ENCODE results near the gene ZNF138. TPM values are rescaled to one million over a fixed set of nuclear protein-coding genes. Genes with fewer than 3 reads are reported as not detected.

ZNF138 gene
- total RNA-seq, 1 experiment from 2014 or later: 25.6 TPM

DNA sequence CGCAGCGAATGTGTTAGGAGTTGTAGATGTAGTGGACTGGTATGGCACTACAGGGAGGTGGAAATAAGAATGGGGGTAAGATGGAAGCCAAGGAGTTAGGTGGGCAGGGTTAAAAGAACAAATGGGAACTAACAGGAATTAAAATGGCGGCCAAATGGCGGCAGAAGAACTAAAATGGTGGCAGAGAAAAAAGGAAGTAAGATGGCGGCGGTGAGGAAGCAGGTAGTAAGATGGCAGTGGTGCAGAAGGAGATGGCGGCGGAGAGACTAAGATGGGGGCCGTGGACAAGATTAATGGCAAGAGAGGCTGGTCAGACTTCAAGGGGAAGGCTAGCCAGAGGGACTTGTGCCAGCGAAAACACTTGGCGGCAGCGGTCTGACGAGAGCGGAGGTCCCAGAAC lies 44.5 kb downstream of the ZNF138 start:
- H2BK120ac ChIP-seq (ENCODE audit: low read depth, low read length, poor library complexity, severe bottlenecking): no peak overlapping the region
- no peak overlapping the region for H3K56ac ChIP-seq (ENCODE audit: insufficient read length, low read depth, low read length)
- H2AFZ ChIP-seq (ENCODE audit: low read length): no peak overlapping the region
- no peaks in the 10 kb centered on the region for H3K27me3 ChIP-seq (ENCODE audit: insufficient read depth, low read length)
- no peak overlapping the region for H2AK5ac ChIP-seq (ENCODE audit: insufficient read length, low read length)
- no peaks in the 10 kb centered on the region for H3K79me1 ChIP-seq (ENCODE audit: insufficient read depth, low read depth, low read length, poor library complexity, severe bottlenecking)
- H3K27ac ChIP-seq (ENCODE audit: insufficient read length, low read depth, low read length): no peak overlapping the region
- no peak overlapping the region for H2BK15ac ChIP-seq (ENCODE audit: low read depth, low read length)
- no peak overlapping the region for H3K4ac ChIP-seq (ENCODE audit: low read depth, low read length)
- DNase-seq: no peak
- no peak overlapping the region for H3K27ac Mint-ChIP-seq
- H2BK12ac ChIP-seq (ENCODE audit: insufficient read length, low read depth, low read length): no peak overlapping the region
- no peak overlapping the region for H3K23ac ChIP-seq (ENCODE audit: insufficient read length, low read depth, low read length)
- H4K20me1 ChIP-seq (ENCODE audit: control insufficient read depth, insufficient read depth, insufficient read length): no peaks in the 10 kb centered on the region
- H4K5ac ChIP-seq (ENCODE audit: insufficient read length, low read depth, low read length): no peak overlapping the region
- no peak overlapping the region for H2BK20ac ChIP-seq (ENCODE audit: low read depth, low read length, poor library complexity, severe bottlenecking)
- H3K23me2 ChIP-seq (ENCODE audit: insufficient read length, low read depth, low read length, poor library complexity, severe bottlenecking): no peaks in the 10 kb centered on the region
- H3K4me1 ChIP-seq (ENCODE audit: insufficient read depth, low read length): no peaks in the 10 kb centered on the region
- H3K9me3 Mint-ChIP-seq: peaks cover 51 to 62% of the 10 kb centered on the region in 2 experiments
- no CpG with 5 or more reads among the region's 14 CpGs for WGBS (ENCODE audit: extremely low coverage, insufficient read length, low lambda C conversion rate)
- no peak overlapping the region for H3K4me2 ChIP-seq (ENCODE audit: insufficient read depth, insufficient read length, low read length)
- H3K4me3 Mint-ChIP-seq: no peak overlapping the region
- no peak overlapping the region for H4K91ac ChIP-seq (ENCODE audit: insufficient read length, low read depth, low read length)
- H3T11ph ChIP-seq (ENCODE audit: low read length): no peak overlapping the region
- no peak overlapping the region for H3K14ac ChIP-seq (ENCODE audit: insufficient read depth, low read length)
- TF ChIP-seq CTCF (conservative IDR thresholded peaks at IDR 0.05): no peak
- no peak overlapping the region for H3K18ac ChIP-seq (ENCODE audit: insufficient read length, low read depth, low read length)
- H3K9ac ChIP-seq (ENCODE audit: extremely low read depth, insufficient read length, low read length): no peak overlapping the region
- H3K4me1 Mint-ChIP-seq: no peaks in the 10 kb centered on the region
- H3K27me3 Mint-ChIP-seq (ENCODE audit: low read depth): peaks cover 3% of the 10 kb centered on the region
- H2BK5ac ChIP-seq (ENCODE audit: insufficient read length, low read length): no peak overlapping the region
- no peaks in the 10 kb centered on the region for H3K79me2 ChIP-seq (ENCODE audit: insufficient read depth, low read length)
- H3K9me3 ChIP-seq (ENCODE audit: control insufficient read depth, low read depth, low read length): no peaks in the 10 kb centered on the region
- H3K36me3 Mint-ChIP-seq (ENCODE audit: insufficient read depth in 1 of 3, low read depth in 3 of 3): peaks cover 20 to 37% (median 37%) of the 10 kb centered on the region in 3 experiments
- H4K8ac ChIP-seq (replicated peaks; ENCODE audit: insufficient read length, low read depth, low read length): no peak overlapping the region

All from H9 (cell line).